ENCODE data around the gene PIPOX.

The PIPOX gene

DNA sequence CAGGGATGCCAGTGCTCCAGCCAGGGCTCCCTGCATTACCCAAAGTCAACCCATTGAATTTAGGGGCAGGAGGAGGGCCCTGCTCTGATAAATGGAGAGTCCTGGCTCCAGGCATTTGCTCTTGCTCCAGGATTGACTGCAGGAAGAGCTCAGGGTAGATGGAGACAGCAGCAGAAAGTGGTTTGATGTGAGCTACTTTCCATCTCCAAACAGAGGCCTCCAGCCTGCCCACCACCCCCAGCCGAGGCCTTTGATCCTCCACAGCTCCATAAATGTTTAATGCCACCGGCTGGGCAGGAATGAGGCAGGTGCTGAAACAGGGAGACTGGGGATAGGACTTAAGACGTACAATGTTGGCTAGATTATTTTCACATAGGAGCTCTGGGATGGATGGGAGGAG is 32.8 kb upstream of the PIPOX start:
- TF ChIP-seq, protein P1, sequence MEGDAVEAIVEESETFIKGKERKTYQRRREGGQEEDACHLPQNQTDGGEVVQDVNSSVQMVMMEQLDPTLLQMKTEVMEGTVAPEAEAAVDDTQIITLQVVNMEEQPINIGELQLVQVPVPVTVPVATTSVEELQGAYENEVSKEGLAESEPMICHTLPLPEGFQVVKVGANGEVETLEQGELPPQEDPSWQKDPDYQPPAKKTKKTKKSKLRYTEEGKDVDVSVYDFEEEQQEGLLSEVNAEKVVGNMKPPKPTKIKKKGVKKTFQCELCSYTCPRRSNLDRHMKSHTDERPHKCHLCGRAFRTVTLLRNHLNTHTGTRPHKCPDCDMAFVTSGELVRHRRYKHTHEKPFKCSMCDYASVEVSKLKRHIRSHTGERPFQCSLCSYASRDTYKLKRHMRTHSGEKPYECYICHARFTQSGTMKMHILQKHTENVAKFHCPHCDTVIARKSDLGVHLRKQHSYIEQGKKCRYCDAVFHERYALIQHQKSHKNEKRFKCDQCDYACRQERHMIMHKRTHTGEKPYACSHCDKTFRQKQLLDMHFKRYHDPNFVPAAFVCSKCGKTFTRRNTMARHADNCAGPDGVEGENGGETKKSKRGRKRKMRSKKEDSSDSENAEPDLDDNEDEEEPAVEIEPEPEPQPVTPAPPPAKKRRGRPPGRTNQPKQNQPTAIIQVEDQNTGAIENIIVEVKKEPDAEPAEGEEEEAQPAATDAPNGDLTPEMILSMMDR (IDR thresholded peaks at IDR 0.05; ENCODE audit: insufficient read depth, missing control alignments): no peak
- FAIRE-seq: no peak
- DNase-seq (ENCODE audit: insufficient read length, low spot score): no peak

DNA sequence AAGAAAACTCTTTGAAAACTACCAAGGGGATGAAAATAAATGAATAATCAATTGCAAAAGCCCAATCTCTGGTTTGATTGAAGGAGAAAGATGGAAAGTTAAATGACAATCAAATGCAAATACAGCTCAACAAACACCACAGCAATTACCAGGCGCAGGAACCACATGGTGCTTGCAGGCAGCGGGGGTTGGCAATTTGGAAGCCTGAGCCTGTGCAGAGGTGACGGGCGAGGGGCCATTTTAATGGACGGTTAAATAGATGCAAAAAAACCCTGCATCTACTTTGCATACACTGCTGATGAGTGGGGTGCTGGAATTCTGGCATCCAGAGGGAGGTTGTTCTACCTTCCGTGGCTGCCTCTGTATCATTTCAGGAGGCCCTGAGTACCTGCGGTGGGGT is 32.4 kb upstream of the PIPOX start:
- DNase-seq (ENCODE audit: insufficient read length, low spot score) (no peak), FAIRE-seq (no peak)
- TF ChIP-seq, protein P1 (IDR thresholded peaks at IDR 0.05; ENCODE audit: insufficient read depth, missing control alignments): no peak

DNA sequence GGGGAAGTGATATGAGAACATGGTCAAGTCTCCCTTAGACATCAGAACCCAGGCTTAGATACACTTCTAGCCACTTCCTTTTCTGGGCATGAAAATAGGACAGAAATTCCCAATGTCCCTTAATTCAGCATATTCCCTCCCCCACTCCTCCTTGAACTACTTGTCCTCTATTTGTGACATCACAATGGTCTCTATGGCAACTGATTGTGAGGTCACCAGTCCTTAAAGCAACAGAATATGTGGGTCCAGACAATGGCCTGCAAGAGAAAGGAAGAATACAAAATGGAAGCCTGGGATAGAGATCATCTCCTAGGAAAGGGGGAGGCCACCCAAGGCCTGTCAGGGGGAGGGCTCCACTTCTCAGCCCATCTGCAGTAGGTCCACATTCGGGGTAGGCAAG is 30.4 kb upstream of the PIPOX start:
- FAIRE-seq: no peak
- TF ChIP-seq, protein P1 (IDR thresholded peaks at IDR 0.05; ENCODE audit: insufficient read depth, missing control alignments): no peak
- no peak for DNase-seq (ENCODE audit: insufficient read length, low spot score)

DNA sequence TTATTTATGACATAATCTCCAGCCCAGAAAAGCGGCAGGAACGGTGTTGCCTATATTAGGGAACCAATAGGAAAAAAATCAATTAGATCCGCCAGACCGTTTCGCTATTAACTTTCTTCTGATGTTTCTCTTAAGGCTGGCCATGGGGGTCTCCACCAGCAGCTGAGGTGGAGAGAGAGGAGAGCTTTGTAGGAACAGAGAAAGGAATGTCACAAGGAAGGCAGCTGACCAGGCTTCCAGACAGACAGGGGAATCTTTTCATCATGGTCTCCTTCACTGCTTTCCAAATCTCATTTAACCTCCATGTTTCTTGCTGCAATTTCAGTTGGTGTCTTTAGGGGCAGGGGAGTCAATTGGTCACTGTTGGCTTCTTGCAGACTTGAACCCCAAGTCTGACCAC is 28.2 kb upstream of the PIPOX start:
- no peak for FAIRE-seq
- no peak for DNase-seq (ENCODE audit: insufficient read length, low spot score)
- TF ChIP-seq, protein P1 (IDR thresholded peaks at IDR 0.05; ENCODE audit: insufficient read depth, missing control alignments): no peak

DNA sequence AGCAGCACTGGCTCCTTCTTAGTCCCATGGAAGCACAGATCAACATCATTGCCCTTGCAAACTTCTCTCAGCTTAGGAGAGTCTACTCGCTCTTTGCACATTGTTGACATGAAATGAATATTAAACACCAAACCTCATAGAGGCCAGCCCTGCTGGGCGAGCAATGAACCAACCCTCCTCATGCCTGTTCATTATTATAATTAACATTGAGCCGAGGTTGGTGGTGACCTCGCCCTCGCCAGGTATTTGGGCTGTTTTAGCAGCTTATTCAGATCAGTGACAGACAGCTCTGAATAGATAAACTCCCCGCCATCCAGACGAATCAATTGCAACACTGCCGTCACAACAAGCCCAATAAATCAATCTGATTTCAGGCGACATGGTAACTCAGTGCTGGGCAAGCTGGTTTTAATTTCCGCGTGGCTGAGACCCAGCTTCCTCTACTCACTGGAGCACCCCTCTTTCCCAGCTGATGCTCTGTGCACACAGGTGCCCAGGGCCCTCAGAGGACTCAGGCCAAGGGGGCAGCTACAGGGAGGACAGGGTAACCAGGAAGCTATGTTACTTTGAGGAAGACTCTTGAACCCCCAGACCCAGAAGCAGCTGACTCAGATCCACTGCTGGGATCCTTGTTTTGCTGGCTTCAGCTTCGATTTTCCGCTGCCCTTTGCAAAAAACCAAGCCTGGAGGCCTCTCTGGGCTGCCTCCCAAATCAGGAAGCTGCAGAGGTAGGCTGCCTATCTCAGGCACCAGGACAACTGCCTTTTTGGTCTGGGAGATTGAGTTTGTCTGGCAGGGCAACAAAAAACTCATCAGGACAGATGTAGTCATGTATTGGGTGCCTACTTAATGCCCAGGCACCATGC is 26.4 kb upstream of the PIPOX start:
- DNase-seq (ENCODE audit: insufficient read length, low spot score): no peak
- TF ChIP-seq, protein P1 (IDR thresholded peaks at IDR 0.05; ENCODE audit: insufficient read depth, missing control alignments): no peak
- FAIRE-seq: no peak

DNA sequence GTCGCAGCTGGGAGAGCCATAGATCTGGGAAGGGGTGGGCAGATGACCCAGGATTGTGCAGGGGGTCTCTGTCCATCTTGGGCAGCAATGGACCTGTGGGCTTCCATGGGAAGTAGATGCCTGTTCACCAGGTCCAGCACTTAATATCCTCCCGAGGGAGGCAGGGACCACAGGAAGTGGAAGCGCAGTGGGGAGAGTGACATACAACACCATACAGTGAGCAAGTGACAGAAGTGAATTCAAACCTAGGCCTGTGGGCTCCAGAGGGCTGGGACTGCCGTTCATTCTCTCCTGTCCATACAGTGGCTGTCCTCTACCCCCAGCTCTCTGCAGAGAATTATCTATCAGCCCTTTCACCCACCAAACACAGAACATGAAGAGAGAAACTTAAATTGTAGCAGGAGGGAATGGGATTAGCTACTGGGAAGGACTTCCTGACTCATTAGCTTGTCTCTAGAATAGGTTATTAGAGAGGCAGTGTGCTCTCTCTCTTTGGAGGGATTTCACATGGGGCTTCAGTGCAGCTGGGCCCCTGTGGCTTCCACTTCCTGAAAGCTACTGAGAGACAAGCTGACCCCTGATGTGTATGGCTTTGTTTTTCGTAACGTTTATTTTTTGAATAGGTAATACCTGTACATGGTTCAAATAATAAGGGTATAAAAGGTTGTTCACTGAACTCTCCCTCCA is 24.0 kb upstream of the PIPOX start:
- TF ChIP-seq, protein P1 (IDR thresholded peaks at IDR 0.05; ENCODE audit: insufficient read depth, missing control alignments): no peak
- no peak for DNase-seq (ENCODE audit: insufficient read length, low spot score)
- FAIRE-seq: no peak
